Smooth muscle cell (in vitro differentiated cells): ENCODE measurements around the gene ZNF775. TPM values are rescaled to one million over a fixed set of nuclear protein-coding genes. Genes with fewer than 3 reads are reported as not detected.

Source experiments
- DNase-seq: peaks from one replicate; lab custom pipeline; 2025; ENCODE audit not compliant: unreplicated experiment; lab: John Stamatoyannopoulos, UW
- H2AFZ ChIP-seq: fragments of 200-600 bp; sonication (generic); 2 replicates; pipeline ENCODE4 v1.6.0; 2016; ENCODE audit warnings: antibody characterized with exemption, low read depth, mild to moderate bottlenecking
- H3F3A ChIP-seq: fragments of 200-600 bp; sonication (generic); 2 replicates; pipeline ENCODE4 v1.6.0; 2017; ENCODE audit warnings: antibody characterized with exemption, low read depth
- H3K27ac ChIP-seq: fragments of 200-600 bp; sonication (generic); 2 replicates; pipeline ENCODE4 v1.5.1; 2016; ENCODE audit warnings: low read depth, mild to moderate bottlenecking
- H3K27me3 ChIP-seq: fragments of 200-600 bp; sonication (generic); 2 replicates; pipeline ENCODE4 v1.6.1; 2016; ENCODE audit warnings: low read depth, mild to moderate bottlenecking
- H3K36me3 ChIP-seq: fragments of 200-600 bp; sonication (generic); 2 replicates; pipeline ENCODE4 v1.5.1; 2016; ENCODE audit warnings: low read depth
- H3K4me1 ChIP-seq: fragments of 200-600 bp; sonication (generic); 2 replicates; pipeline ENCODE4 v1.5.1; 2016; ENCODE audit warnings: low read depth
- H3K4me2 ChIP-seq: fragments of 200-600 bp; sonication (generic); 2 replicates; pipeline ENCODE4 v1.6.0; 2016; ENCODE audit warnings: mild to moderate bottlenecking
- H3K4me3 ChIP-seq: fragments of 200-600 bp; sonication (generic); 2 replicates; pipeline ENCODE4 v1.5.1; 2016; ENCODE audit warnings: mild to moderate bottlenecking
- H3K79me2 ChIP-seq: fragments of 200-600 bp; sonication (generic); 2 replicates; pipeline ENCODE4 v1.6.0; 2016; ENCODE audit warnings: low read depth, mild to moderate bottlenecking
- H3K9ac ChIP-seq: fragments of 200-600 bp; sonication (generic); 2 replicates; pipeline ENCODE4 v1.6.0; 2016; ENCODE audit warnings: low read depth
- H3K9me3 ChIP-seq: fragments of 200-600 bp; sonication (generic); replicated peaks from 2 replicates; pipeline ENCODE4 v1.5.1; 2016; ENCODE audit warnings: low read depth
- H4K20me1 ChIP-seq: fragments of 200-600 bp; sonication (generic); 2 replicates; pipeline ENCODE4 v1.6.0; 2016; ENCODE audit warnings: low read depth
- CTCF ChIP-seq: fragments of 200-600 bp; sonication (generic); IDR thresholded peaks from 2 replicates; pipeline ENCODE4 v1.5.1; 2017; ENCODE audit warnings: borderline replicate concordance, mild to moderate bottlenecking, antibody characterized with exemption; ENCODE audit not compliant: insufficient read depth, poor library complexity, severe bottlenecking
- WGBS: methylation state at CpG from one replicate; pipeline ENCODE4 v1.1.7; 2016; ENCODE audit warnings: low lambda C conversion rate; 5-methylcytosine and 5-hydroxymethylcytosine counted together
- polyA plus RNA-seq: library from polyadenylated mRNA; unstranded; fragments of >200 nt; fragmentation: Nextera tagmentation; extraction: Ambion mirVana; gene quantifications from 2 replicates; pipeline ENCODE4 v1.2.1, GENCODE V29; 2016
- total RNA-seq: library from RNA; depleted of rRNA; stranded (reverse); fragments of >200 nt; gene quantifications from 2 replicates; pipeline ENCODE4 v1.2.3, GENCODE V29; 2014

Gene ZNF775
- total and polyA plus RNA-seq, 2 experiments from 2014 or later = 5.9 to 23.8 TPM

- peaks cover 5% of the 10 kb centered on the region for H3K9me3 ChIP-seq
- 88% methylated on average over 7 of the region's 7 CpGs for WGBS
- no peak overlapping the region for H2AFZ ChIP-seq
- H3K36me3 ChIP-seq = no peaks in the 10 kb centered on the region
- H3K27me3 ChIP-seq = no peaks in the 10 kb centered on the region
- no peak overlapping the region for H3K27ac ChIP-seq
- H3K4me1 ChIP-seq = no peaks in the 10 kb centered on the region
- H3F3A ChIP-seq = no peaks in the 10 kb centered on the region
- no peak overlapping the region for H3K9ac ChIP-seq
- DNase-seq = no peak
- no peaks in the 10 kb centered on the region for H3K79me2 ChIP-seq
- no peaks in the 10 kb centered on the region for H4K20me1 ChIP-seq
- no peak overlapping the region for H3K4me3 ChIP-seq
- TF ChIP-seq CTCF = no peak
- H3K4me2 ChIP-seq = no peak overlapping the region
These were observed 65.7 kb downstream of the ZNF775 start for GRCh38 chr7:150444674-150445365.

- WGBS = 91% methylated on average over 2 of the region's 2 CpGs
- no peaks in the 10 kb centered on the region for H3K79me2 ChIP-seq
- peaks cover 2% of the 10 kb centered on the region for H3K9me3 ChIP-seq
These were observed 67.3 kb downstream of the ZNF775 start for GRCh38 chr7:150446288-150446938.

More at GRCh38 chr7:150446288-150446938, 67.3 kb downstream of the ZNF775 start:
- Histone ChIP-seq H2AFZ (no peak overlapping the region), H4K20me1 (no peaks in the 10 kb centered on the region), H3K9ac (no peak overlapping the region), H3K27me3 (no peaks in the 10 kb centered on the region), H3K4me1 (no peaks in the 10 kb centered on the region), H3K27ac (no peak overlapping the region), H3F3A (no peaks in the 10 kb centered on the region), H3K4me2 (no peak overlapping the region), H3K36me3 (no peaks in the 10 kb centered on the region), H3K4me3 (no peak overlapping the region)
- DNase-seq = no peak
- no peak for TF ChIP-seq CTCF

Other genes starting within 250 kb of the ZNF775 start
- gene LRRC61, start 56.0 kb upstream of the ZNF775 start, total RNA-seq = 6.9 and 7.4 TPM in 2 replicates
- 14.7 and 16.6 TPM in 2 replicates for gene LRRC61, start 56.0 kb upstream of the ZNF775 start, polyA plus RNA-seq
- 1.7 and 7.6 TPM in 2 replicates for gene ACTR3C, start 55.8 kb upstream of the ZNF775 start, total RNA-seq
- 0.89 and 2.4 TPM in 2 replicates for gene ACTR3C, start 55.8 kb upstream of the ZNF775 start, polyA plus RNA-seq
- 23.6 and 23.8 TPM in 2 replicates for gene RARRES2, start 37.7 kb upstream of the ZNF775 start, total RNA-seq
- gene RARRES2, start 37.7 kb upstream of the ZNF775 start, polyA plus RNA-seq = 31.8 and 37.5 TPM in 2 replicates
- gene REPIN1, start 10.5 kb upstream of the ZNF775 start, total RNA-seq = 39.4 and 60.9 TPM in 2 replicates
- gene REPIN1, start 10.5 kb upstream of the ZNF775 start, polyA plus RNA-seq = 55.5 and 68.1 TPM in 2 replicates
- gene GIMAP8, start 71.3 kb downstream of the ZNF775 start, total RNA-seq = not detected in 2 replicates
- gene GIMAP8, start 71.3 kb downstream of the ZNF775 start, polyA plus RNA-seq = not detected in 2 replicates
- gene GIMAP7, start 135.5 kb downstream of the ZNF775 start, total RNA-seq = not detected in 2 replicates
- not detected in 2 replicates for gene GIMAP7, start 135.5 kb downstream of the ZNF775 start, polyA plus RNA-seq
- not detected in 2 replicates for gene GIMAP4, start 188.1 kb downstream of the ZNF775 start, total RNA-seq
- not detected in 2 replicates for gene GIMAP4, start 188.1 kb downstream of the ZNF775 start, polyA plus RNA-seq